HFFc6 (cell line): Measurements from ENCODE around the gene ERGIC3. TPM values are rescaled to one million over a fixed set of nuclear protein-coding genes. Genes with fewer than 3 reads are reported as not detected.

Experiments used
- DNase-seq: peaks from one replicate; pipeline ENCODE4 v3.0.0-alpha.2; 2018
- H3K27ac Mint-ChIP-seq: 2 replicates; pipeline ENCODE4 v1.8.0; 2020; ENCODE audit warnings: mild to moderate bottlenecking, mixed read lengths
- H3K27me3 Mint-ChIP-seq: 2 replicates; pipeline ENCODE4 v1.8.0; 2021; ENCODE audit warnings: mild to moderate bottlenecking, moderate library complexity, mixed read lengths; ENCODE audit not compliant: insufficient read depth
- H3K36me3 Mint-ChIP-seq: 2 replicates; pipeline ENCODE4 v1.8.0; 2021; ENCODE audit warnings: low read depth, mixed read lengths
- H3K4me1 Mint-ChIP-seq: 2 replicates; pipeline ENCODE4 v1.8.0; 2020; ENCODE audit warnings: low read depth, mixed read lengths
- H3K4me3 Mint-ChIP-seq: 2 replicates; pipeline ENCODE4 v1.8.0; 2020; ENCODE audit warnings: mild to moderate bottlenecking, moderate library complexity, mixed read lengths
- H3K9me3 Mint-ChIP-seq: 2 replicates; pipeline ENCODE4 v1.8.0; 2020; ENCODE audit warnings: mild to moderate bottlenecking, mixed read lengths
- CTCF ChIP-seq: fragments of 200-600 bp; sonication (generic); IDR thresholded peaks from 2 replicates; pipeline ENCODE4 v1.5.0; 2021; ENCODE audit warnings: antibody characterized with exemption, mild to moderate bottlenecking
- total RNA-seq, 6 experiments: library from RNA; stranded (reverse); fragmentation: NEBNext Ultra II Directional; extraction: Animal tissue kit (Norgen Biotek cat#: 25700); gene quantifications; 2 replicates in 1 of 6; 3 replicates in 5 of 6; pipeline ENCODE4 v1.2.3, GENCODE V29; 2021

The ERGIC3 gene
- total RNA-seq, 6 experiments from 2014 or later: 231 to 275 (median 239) TPM

DNA sequence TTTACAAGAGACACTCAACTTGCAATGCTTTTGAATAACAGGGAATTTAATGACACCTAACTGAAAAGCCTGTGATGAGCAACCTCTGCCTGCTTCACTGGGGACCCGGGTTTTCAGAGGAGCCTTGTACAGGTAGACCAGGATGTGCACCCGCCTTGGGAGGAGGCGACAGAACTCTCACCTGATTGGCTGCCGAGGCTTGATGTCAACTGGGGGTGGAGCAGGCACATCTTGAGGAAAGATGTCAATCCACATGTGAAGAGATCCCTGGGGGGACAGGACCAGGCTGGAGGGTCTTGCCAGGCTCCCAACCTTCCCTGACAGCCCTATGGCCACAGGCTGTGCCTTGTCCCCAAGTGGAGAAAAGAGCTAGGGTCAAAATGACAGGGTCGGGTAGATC is 19.8 kb downstream of the ERGIC3 start:
- no peak overlapping the region for H3K27ac Mint-ChIP-seq
- H3K36me3 Mint-ChIP-seq: peaks cover 5% of the 10 kb centered on the region
- H3K4me1 Mint-ChIP-seq: peaks cover 6% of the 10 kb centered on the region; the same call in 1 of the 2 replicates

DNA sequence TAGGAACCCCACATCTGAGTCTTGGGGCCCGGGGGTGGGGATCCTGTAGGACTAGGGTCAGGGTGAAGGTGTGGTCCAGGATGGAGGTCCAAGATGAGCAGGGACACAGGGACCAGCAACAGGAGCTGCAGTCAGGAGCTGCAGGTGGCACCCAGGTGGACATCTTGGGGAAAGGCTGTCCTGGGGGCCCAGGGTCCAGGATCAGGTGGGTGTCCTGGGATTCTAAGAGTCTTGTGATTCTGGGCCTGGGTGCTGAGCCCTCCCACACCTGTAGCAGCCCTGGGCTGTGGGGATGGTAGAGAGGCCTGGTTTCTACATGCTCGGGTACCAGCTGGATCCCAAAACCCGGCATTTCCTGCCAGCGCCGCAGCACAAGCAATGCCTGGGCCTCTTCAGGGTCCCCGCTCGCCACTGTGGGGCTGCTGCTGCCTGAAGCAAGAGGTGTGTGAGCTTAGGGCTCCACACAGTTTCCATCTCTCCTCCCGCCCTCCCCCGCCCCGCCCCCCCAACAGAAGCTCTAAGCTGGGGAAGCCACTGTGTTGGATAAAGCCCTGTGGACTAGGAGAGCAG is 20.7 kb downstream of the ERGIC3 start:
- H3K27me3 Mint-ChIP-seq: peaks cover 6% of the 10 kb centered on the region; the same call in 1 of the 2 replicates
- H3K36me3 Mint-ChIP-seq: peaks cover 5% of the 10 kb centered on the region
- no peak overlapping the region for H3K27ac Mint-ChIP-seq
- no peaks in the 10 kb centered on the region for H3K9me3 Mint-ChIP-seq
- no peak for TF ChIP-seq CTCF
- H3K4me3 Mint-ChIP-seq: no peak overlapping the region
- peaks cover 6% of the 10 kb centered on the region; the same call in 1 of the 2 replicates for H3K4me1 Mint-ChIP-seq
- DNase-seq: no peak

More for the DNA sequence above, 19.8 kb downstream of the ERGIC3 start:
- no peaks in the 10 kb centered on the region for H3K9me3 Mint-ChIP-seq
- no peak for TF ChIP-seq CTCF
- DNase-seq: no peak
- H3K4me3 Mint-ChIP-seq: no peak overlapping the region
- 0 out of 2 replicates have a peak, but pooled peaks cover 3% of the 10 kb centered on the region for H3K27me3 Mint-ChIP-seq

DNA sequence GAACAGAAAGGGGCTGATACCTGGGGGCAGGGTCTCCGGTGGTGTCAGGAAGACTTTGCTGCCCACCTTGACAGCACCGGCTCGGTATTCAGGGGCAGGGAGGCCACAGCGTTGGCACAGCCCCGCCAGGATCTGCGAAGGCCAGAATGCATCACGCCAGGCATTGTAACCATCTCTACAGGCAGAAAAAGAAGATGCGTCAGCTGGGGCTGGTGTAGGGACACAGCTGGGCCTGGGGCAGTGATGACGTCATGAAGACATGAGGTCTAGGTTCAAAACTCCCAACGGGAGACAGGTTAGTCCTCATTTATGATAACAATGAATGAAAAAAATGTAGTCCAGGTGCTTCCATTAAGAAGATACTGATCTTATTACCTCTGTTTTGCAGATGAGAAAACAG is 22.0 kb downstream of the ERGIC3 start:
- no peak for TF ChIP-seq CTCF
- Mint-ChIP-seq H3K4me3 (no peak overlapping the region), H3K27ac (no peak overlapping the region), H3K9me3 (no peaks in the 10 kb centered on the region), H3K27me3 (peaks cover 6% of the 10 kb centered on the region; the same call in 1 of the 2 replicates), H3K4me1 (peaks cover 6% of the 10 kb centered on the region; the same call in 1 of the 2 replicates), H3K36me3 (peaks cover under 1% of the 10 kb centered on the region; the same call in 1 of the 2 replicates)
- DNase-seq: no peak

DNA sequence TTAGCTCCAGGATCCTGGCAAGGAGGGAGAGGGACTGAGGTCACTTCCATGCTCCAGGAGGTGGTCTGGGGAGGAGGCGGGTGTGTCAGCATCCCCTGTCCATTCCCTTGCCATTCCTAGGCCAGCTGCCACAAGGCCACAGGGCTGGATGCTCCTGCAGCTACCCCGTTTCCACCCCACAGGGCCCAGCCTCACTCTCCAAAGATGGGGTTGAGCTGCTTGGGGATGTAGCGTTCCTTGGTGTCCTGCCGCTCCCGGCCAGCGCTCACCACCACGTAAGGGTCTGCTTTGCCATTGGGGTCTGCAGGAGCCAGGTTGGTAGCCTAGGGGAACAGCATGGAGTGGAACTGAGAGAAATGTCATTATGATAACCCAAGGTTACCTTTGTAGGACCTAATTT is 23.0 kb downstream of the ERGIC3 start:
- TF ChIP-seq CTCF: no peak
- no peaks in the 10 kb centered on the region for H3K9me3 Mint-ChIP-seq
- H3K4me3 Mint-ChIP-seq: no peak overlapping the region
- no peak overlapping the region for H3K27ac Mint-ChIP-seq
- no peak for DNase-seq
- peaks cover 6% of the 10 kb centered on the region; the same call in 1 of the 2 replicates for H3K4me1 Mint-ChIP-seq
- H3K36me3 Mint-ChIP-seq: no peaks in the 10 kb centered on the region
- peaks cover 6% of the 10 kb centered on the region; the same call in 1 of the 2 replicates for H3K27me3 Mint-ChIP-seq

- Mint-ChIP-seq H3K27me3 (peaks cover 10% of the 10 kb centered on the region), H3K4me3 (no peak overlapping the region), H3K36me3 (peaks cover 11% of the 10 kb centered on the region), H3K4me1 (no peaks in the 10 kb centered on the region), H3K27ac (no peak overlapping the region), H3K9me3 (peaks cover 12% of the 10 kb centered on the region)
- DNase-seq: no peak
- TF ChIP-seq CTCF: peak; percentile 40; the same call in 1 of the 2 replicates
Observed at GRCh38 chr20:35568645-35569044, 26.8 kb downstream of the ERGIC3 start.
